Kidney glomerular epithelial cell (primary cell): ENCODE measurements around the gene LGALS9.
"Not testable (repeated sequence)": the region's sequence is repeated elsewhere in the genome, so short reads cannot be mapped to it uniquely, and the experiment has no call there.

Source experiments
- DNase-seq: peaks from one replicate; lab custom pipeline; 2025; lab: John Stamatoyannopoulos, UW

The LGALS9 gene

DNA sequence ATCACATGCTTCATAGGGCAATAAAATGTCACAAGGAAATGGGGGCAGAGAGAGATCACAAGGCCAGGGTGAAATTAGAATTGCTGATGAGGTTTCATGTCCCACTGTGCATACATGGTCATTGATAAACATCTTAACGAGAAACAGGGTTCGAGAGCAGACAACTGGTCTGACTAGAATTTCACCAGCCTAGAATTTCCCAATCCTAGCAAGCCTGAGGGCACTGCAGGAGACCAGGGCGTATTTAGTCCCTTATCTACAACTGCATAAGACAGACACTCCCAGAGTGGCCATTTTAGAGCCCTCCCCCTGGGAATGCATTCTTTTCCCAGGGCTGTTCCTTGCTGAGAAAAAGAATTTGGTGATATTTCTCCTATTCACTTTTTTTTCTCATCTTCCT lies 55.3 kb downstream of the LGALS9 start:
- DNase-seq: not testable (repeated sequence)

DNA sequence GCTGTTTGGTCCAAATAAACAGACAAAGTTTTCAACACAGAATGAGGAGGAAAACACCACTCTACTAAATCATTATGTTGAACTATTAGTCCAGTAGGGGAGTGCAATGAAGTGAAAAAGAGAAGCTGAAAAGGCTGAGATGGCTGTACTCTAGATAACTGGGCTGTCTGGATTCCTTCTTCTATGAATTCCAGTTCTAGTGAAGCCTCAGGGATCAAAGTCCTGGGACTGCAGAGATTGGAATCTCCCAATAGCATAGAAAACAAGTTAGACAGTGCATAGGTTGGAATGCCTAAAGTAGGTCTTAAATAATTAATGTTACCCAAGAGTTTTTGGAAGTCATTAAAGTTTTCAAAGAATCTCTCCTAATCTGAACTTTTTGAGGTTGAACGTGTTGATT lies 59.9 kb downstream of the LGALS9 start:
- DNase-seq: no peak

DNA sequence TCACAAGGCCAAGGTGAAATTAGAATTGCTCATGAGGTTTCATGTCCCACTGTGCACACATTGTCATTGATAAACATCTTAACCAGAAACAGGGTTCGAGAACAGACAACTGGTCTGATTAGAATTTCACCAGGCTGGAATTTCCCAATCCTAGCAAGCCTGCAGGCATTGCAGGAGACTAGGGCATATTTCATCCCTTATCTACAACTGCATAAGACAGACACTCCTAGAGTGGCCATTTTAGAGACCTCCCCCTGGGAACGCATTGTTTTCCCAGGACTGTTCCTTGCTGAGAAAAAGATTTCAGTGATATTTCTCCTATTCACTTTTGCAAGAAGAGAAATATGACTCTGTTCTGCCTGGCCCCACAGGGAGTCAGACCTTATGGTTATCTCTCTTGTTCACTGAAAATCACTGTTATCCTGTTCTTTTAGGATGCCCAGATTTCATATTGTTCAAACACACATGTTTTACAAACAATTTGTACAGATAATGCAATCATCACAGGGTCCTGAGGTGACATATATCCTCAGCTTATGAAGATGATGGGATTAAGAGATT lies 64.3 kb downstream of the LGALS9 start:
- DNase-seq: not testable (repeated sequence)
